GM23338 (cell line): ENCODE data around the gene HSPB2.

Experiments
- CREB1 ChIP-seq: fragments of 250-450 bp; sonication (Bioruptor Pico); IDR thresholded peaks from 2 replicates; pipeline ENCODE4 v1.5.0; 2020; ENCODE audit warnings: low read depth, mild to moderate bottlenecking, moderate library complexity
- CTCF ChIP-seq, 2 experiments: fragments of 200-600 bp in 1 of 2; sonication (generic) in 1 of 2; conservative IDR thresholded peaks; 2 replicates each; pipeline versions ENCODE4 v1.5.1 to v1.6.1; 2016 to 2017; ENCODE audit warnings: antibody characterized with exemption in 2 of 2, low read depth in 2 of 2, mild to moderate bottlenecking in 2 of 2, moderate library complexity in 1 of 2
- EZH2 ChIP-seq: fragments of 200-600 bp; sonication (generic); IDR thresholded peaks from one replicate; pipeline ENCODE4 v1.8.0; 2017; ENCODE audit warnings: antibody characterized with exemption, mild to moderate bottlenecking, low read depth; ENCODE audit not compliant: unreplicated experiment
- EZH2phosphoT487 ChIP-seq: fragments of 200-600 bp; sonication (generic); IDR thresholded peaks from one replicate; pipeline ENCODE4 v1.8.1; 2018; ENCODE audit warnings: antibody characterized with exemption; ENCODE audit not compliant: unreplicated experiment
- JUNB ChIP-seq: IDR thresholded peaks from one replicate; pipeline ENCODE4 v1.6.1; 2016; ENCODE audit warnings: antibody characterized with exemption; ENCODE audit not compliant: unreplicated experiment
- NANOG ChIP-seq: IDR thresholded peaks from 2 replicates; pipeline ENCODE4 v1.6.1; 2016; ENCODE audit warnings: antibody characterized with exemption, borderline replicate concordance
- POLR2AphosphoS5 ChIP-seq: IDR thresholded peaks from 2 replicates; pipeline ENCODE4 v1.6.1; 2016; ENCODE audit warnings: antibody characterized with exemption, low read depth
- STAT1 ChIP-seq: IDR thresholded peaks from one replicate; pipeline ENCODE4 v1.6.1; 2016; ENCODE audit warnings: antibody characterized with exemption; ENCODE audit not compliant: unreplicated experiment
- ZNF114 ChIP-seq: fragments of 250-450 bp; sonication (Bioruptor Pico); IDR thresholded peaks from 2 replicates; pipeline ENCODE4 v1.5.0; 2020; ENCODE audit warnings: mild to moderate bottlenecking, moderate library complexity
- ZNF331 ChIP-seq: fragments of 250-450 bp; sonication (Bioruptor Pico); IDR thresholded peaks from 2 replicates; pipeline ENCODE4 v1.5.0; 2020; ENCODE audit warnings: low read depth, mild to moderate bottlenecking, moderate library complexity
- ZNF462 ChIP-seq: fragments of 250-450 bp; sonication (Bioruptor Pico); IDR thresholded peaks from 2 replicates; pipeline ENCODE4 v1.5.0; 2020; ENCODE audit warnings: mild to moderate bottlenecking, moderate library complexity
- TF ChIP-seq, protein P1 (sequence below): IDR thresholded peaks from one replicate; pipeline ENCODE4 v1.6.1; 2018; ENCODE audit warnings: antibody characterized with exemption; ENCODE audit not compliant: unreplicated experiment
- TF ChIP-seq, protein P2 (sequence below): IDR thresholded peaks from 2 replicates; pipeline ENCODE4 v1.6.1; 2016; ENCODE audit warnings: antibody characterized with exemption

DNA sequence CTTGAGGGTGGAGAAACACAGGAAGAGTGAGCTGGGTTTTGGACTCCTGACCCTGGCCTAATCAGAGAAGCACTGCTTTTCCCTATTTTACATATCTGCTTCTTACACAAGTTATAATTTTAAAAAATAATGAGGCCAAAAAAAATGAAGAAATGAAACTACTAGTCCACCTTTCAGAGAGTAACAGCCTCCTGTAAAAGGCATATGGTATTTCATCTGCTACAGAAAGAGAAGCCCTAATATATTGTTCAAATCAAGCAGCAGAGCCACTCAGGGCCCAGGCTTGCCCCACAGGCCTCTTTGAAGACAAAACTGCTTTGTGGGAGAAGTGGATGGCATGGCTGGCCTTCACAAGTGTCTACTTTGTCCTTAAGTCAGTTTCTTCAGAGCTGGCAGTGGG lies 34.6 kb downstream of the HSPB2 start:
- TF ChIP-seq CREB1 (CRISPR knock-in tag) = no peak
- TF ChIP-seq EZH2 = no peak
- TF ChIP-seq CTCF (conservative IDR thresholded peaks at IDR 0.05; ENCODE audit: low read depth in 2 of 2) = no peak
- TF ChIP-seq, protein P1, sequence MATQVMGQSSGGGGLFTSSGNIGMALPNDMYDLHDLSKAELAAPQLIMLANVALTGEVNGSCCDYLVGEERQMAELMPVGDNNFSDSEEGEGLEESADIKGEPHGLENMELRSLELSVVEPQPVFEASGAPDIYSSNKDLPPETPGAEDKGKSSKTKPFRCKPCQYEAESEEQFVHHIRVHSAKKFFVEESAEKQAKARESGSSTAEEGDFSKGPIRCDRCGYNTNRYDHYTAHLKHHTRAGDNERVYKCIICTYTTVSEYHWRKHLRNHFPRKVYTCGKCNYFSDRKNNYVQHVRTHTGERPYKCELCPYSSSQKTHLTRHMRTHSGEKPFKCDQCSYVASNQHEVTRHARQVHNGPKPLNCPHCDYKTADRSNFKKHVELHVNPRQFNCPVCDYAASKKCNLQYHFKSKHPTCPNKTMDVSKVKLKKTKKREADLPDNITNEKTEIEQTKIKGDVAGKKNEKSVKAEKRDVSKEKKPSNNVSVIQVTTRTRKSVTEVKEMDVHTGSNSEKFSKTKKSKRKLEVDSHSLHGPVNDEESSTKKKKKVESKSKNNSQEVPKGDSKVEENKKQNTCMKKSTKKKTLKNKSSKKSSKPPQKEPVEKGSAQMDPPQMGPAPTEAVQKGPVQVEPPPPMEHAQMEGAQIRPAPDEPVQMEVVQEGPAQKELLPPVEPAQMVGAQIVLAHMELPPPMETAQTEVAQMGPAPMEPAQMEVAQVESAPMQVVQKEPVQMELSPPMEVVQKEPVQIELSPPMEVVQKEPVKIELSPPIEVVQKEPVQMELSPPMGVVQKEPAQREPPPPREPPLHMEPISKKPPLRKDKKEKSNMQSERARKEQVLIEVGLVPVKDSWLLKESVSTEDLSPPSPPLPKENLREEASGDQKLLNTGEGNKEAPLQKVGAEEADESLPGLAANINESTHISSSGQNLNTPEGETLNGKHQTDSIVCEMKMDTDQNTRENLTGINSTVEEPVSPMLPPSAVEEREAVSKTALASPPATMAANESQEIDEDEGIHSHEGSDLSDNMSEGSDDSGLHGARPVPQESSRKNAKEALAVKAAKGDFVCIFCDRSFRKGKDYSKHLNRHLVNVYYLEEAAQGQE = no peak
- TF ChIP-seq, protein P2, sequence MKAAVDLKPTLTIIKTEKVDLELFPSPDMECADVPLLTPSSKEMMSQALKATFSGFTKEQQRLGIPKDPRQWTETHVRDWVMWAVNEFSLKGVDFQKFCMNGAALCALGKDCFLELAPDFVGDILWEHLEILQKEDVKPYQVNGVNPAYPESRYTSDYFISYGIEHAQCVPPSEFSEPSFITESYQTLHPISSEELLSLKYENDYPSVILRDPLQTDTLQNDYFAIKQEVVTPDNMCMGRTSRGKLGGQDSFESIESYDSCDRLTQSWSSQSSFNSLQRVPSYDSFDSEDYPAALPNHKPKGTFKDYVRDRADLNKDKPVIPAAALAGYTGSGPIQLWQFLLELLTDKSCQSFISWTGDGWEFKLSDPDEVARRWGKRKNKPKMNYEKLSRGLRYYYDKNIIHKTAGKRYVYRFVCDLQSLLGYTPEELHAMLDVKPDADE = no peak
- no peak for TF ChIP-seq POLR2AphosphoS5
- TF ChIP-seq EZH2phosphoT487 = no peak
- TF ChIP-seq JUNB = no peak
- TF ChIP-seq NANOG = no peak
- TF ChIP-seq STAT1 = no peak
- no peak for TF ChIP-seq ZNF331 (CRISPR knock-in tag)
- no peak for TF ChIP-seq ZNF114 (CRISPR knock-in tag)
- no peak for TF ChIP-seq ZNF462 (CRISPR knock-in tag)
